Measurements from ENCODE around the gene KMT2C. TPM values are rescaled to one million over a fixed set of nuclear protein-coding genes. Genes with fewer than 3 reads are reported as not detected.

KMT2C gene
- total RNA-seq, 1 donor from 2014 or later, result 52.0 TPM

DNA sequence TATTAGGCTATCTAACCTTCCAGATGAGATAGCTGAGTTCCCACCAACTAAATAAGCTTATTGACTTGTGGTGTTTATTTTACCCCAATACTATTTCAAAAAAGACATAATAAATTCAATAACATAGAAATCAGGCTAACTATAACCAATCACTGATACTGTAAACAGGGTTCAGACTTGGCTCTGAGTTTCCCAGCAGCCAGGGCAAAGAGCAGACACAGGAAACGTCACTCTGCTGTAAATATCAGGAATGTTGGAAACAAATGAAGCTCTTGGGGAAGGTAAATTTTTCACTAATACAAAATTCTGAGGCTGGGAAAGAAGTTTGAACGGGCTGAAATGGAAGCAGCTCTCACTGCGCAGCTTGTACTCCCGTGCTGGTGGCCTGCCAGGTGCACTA, 295.7 kb downstream of the KMT2C start:
- TF ChIP-seq, protein P1, sequence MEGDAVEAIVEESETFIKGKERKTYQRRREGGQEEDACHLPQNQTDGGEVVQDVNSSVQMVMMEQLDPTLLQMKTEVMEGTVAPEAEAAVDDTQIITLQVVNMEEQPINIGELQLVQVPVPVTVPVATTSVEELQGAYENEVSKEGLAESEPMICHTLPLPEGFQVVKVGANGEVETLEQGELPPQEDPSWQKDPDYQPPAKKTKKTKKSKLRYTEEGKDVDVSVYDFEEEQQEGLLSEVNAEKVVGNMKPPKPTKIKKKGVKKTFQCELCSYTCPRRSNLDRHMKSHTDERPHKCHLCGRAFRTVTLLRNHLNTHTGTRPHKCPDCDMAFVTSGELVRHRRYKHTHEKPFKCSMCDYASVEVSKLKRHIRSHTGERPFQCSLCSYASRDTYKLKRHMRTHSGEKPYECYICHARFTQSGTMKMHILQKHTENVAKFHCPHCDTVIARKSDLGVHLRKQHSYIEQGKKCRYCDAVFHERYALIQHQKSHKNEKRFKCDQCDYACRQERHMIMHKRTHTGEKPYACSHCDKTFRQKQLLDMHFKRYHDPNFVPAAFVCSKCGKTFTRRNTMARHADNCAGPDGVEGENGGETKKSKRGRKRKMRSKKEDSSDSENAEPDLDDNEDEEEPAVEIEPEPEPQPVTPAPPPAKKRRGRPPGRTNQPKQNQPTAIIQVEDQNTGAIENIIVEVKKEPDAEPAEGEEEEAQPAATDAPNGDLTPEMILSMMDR (IDR thresholded peaks at IDR 0.05), result no peak
- Mint-ChIP-seq H3K36me3 (ENCODE audit: low read depth) (peaks cover 28% of the 10 kb centered on the region), H3K27me3 (ENCODE audit: low read depth) (no peaks in the 10 kb centered on the region), H3K9me3 (ENCODE audit: low read depth) (no peaks in the 10 kb centered on the region), H3K27ac (ENCODE audit: unreplicated experiment) (peak overlapping the region; percentile 28), H3K4me3 (ENCODE audit: unreplicated experiment) (no peak overlapping the region), H3K4me1 (ENCODE audit: low read depth) (peaks cover 28% of the 10 kb centered on the region)
- no peak for DNase-seq (ENCODE audit: low spot score)

DNA sequence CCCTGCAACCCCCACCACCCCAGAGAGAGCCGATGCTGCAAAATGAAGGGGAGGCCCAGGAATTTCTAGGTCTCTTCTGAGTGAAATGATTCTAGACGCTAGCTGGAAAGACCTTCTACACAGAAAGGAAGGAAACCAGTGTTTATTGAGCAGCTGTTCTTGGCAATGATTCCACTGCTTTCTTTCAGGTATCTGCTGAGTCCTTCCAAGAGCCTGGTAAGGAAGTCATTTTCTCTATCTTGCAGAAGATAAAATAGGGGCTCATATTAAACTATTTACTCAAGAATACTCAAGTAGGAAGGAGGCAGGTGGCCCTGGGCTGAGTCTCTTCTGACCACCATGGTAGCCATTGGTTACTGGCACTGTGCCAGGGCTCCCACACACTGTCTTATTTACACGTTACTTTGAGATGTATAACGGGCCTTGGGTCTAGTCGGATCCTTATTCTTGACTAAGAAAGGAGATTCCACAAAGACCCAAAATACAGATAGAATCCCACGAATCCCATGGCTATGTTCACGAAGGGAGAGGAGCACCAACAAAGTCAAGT, 298.3 kb downstream of the KMT2C start:
- peaks cover 23% of the 10 kb centered on the region for H3K36me3 Mint-ChIP-seq (ENCODE audit: low read depth)

DNA sequence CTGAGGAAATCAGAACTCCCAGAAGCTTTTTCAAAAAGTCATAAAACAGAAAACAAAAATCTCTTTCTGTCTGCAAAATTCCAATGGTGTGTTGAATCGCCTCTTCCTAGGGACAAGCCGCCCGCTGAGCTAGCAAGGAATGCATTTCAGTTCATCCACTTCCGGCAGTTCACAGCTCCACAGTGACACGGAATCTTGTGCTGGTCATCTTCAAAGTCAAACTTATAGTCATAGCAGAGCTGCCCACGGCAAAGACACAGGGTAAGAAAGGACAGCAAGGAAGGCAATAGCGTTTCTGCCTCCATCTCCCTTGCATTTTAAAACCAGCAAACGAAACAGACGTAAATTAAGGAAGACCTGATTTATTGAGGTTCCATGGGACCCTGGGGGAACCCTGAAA, 299.1 kb downstream of the KMT2C start:
- TF ChIP-seq, protein P1 (IDR thresholded peaks at IDR 0.05), result no peak
- Mint-ChIP-seq H3K9me3 (ENCODE audit: low read depth) (no peaks in the 10 kb centered on the region), H3K27ac (ENCODE audit: unreplicated experiment) (peak overlapping the region; percentile 93), H3K4me3 (ENCODE audit: unreplicated experiment) (peak overlapping the region; percentile 68), H3K4me1 (ENCODE audit: low read depth) (peaks cover 31% of the 10 kb centered on the region), H3K27me3 (ENCODE audit: low read depth) (no peaks in the 10 kb centered on the region), H3K36me3 (ENCODE audit: low read depth) (peaks cover 22% of the 10 kb centered on the region)
- no peak for DNase-seq (ENCODE audit: low spot score)

More for the DNA sequence above, 298.3 kb downstream of the KMT2C start:
- no peaks in the 10 kb centered on the region for H3K9me3 Mint-ChIP-seq (ENCODE audit: low read depth)
- H3K27ac Mint-ChIP-seq (ENCODE audit: unreplicated experiment), result peak overlapping the region; percentile 93
- TF ChIP-seq, protein P1 (IDR thresholded peaks at IDR 0.05), result no peak
- H3K4me3 Mint-ChIP-seq (ENCODE audit: unreplicated experiment), result no peak overlapping the region
- no peak for DNase-seq (ENCODE audit: low spot score)
- peaks cover 31% of the 10 kb centered on the region for H3K4me1 Mint-ChIP-seq (ENCODE audit: low read depth)
- H3K27me3 Mint-ChIP-seq (ENCODE audit: low read depth), result no peaks in the 10 kb centered on the region

DNA sequence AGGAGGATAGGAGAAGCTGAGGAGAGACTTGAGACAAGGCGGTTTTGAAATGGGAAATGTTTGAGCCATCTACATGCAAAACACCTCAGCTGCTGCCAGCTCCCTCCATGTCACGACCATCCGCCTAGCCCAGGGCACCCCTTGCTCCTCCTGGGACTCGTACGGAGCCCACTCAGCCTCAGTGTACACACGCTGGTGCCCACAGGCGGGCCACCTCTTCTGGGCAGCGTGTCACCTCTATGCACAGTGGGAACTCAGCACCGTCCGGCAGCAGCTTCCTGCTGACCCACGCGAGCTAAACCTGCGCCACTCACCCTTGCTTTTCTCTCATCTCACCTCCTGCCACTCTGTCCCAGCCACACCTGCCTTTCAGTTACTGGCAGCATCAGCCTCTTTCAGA, 302.0 kb downstream of the KMT2C start:
- no peaks in the 10 kb centered on the region for H3K9me3 Mint-ChIP-seq (ENCODE audit: low read depth)
- TF ChIP-seq, protein P1 (IDR thresholded peaks at IDR 0.05), result no peak
- H3K4me1 Mint-ChIP-seq (ENCODE audit: low read depth), result peaks cover 31% of the 10 kb centered on the region
- no peak for DNase-seq (ENCODE audit: low spot score)
- no peak overlapping the region for H3K4me3 Mint-ChIP-seq (ENCODE audit: unreplicated experiment)
- H3K36me3 Mint-ChIP-seq (ENCODE audit: low read depth), result peaks cover 22% of the 10 kb centered on the region
- H3K27me3 Mint-ChIP-seq (ENCODE audit: low read depth), result no peaks in the 10 kb centered on the region
- H3K27ac Mint-ChIP-seq (ENCODE audit: unreplicated experiment), result no peak overlapping the region

DNA sequence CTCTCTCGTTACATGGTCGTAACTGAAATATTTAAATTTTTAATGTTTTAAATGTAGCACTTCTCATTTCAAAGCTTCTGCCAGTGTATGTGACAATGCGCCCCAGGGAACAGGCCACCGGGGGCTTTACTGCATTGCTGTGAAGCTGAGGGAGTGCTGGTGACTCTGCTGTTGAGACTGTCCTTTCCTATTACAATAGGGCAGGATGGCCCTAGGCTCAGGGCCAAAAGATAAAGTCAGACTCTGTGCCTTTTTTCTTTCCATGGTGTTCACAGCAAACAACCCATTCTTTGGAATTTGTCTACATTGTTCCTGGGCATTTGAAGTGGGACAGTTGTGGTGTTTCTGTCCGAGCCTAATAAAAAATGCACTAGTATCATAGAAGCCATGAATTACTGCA, 303.0 kb downstream of the KMT2C start:
- no peak overlapping the region for H3K4me3 Mint-ChIP-seq (ENCODE audit: unreplicated experiment)
- H3K27ac Mint-ChIP-seq (ENCODE audit: unreplicated experiment), result no peak overlapping the region
- DNase-seq (ENCODE audit: low spot score), result no peak
- peaks cover 19% of the 10 kb centered on the region for H3K36me3 Mint-ChIP-seq (ENCODE audit: low read depth)
- H3K27me3 Mint-ChIP-seq (ENCODE audit: low read depth), result no peaks in the 10 kb centered on the region
- H3K9me3 Mint-ChIP-seq (ENCODE audit: low read depth), result no peaks in the 10 kb centered on the region
- H3K4me1 Mint-ChIP-seq (ENCODE audit: low read depth), result peaks cover 30% of the 10 kb centered on the region
- TF ChIP-seq, protein P1 (IDR thresholded peaks at IDR 0.05), result no peak

Data from chondrocyte (in vitro differentiated cells).